Heart left ventricle (tissue), 16 donors: ENCODE results near the gene RNF4. TPM values are rescaled to one million over a fixed set of nuclear protein-coding genes. Genes with fewer than 3 reads are reported as not detected.

Experiments used
- ATAC-seq, 4 donors: fragments of 200-7000 bp; cut with Tn5 transposase; one replicate each; pipeline ENCODE4 v1.9.1; 2020 to 2022; ENCODE audit warnings: moderate library complexity in 4 of 4, mild to moderate bottlenecking in 3 of 4, moderate number of reproducible peaks in 1 of 4
- DNase-seq, 5 donors: peaks; one replicate each; pipeline ENCODE4 v3.0.0-alpha.2; 2020
- H3K27ac ChIP-seq, 12 donors: fragments of 200-600 bp; sonication (generic) in 4 of 12; one replicate each; pipeline versions ENCODE4 v1.5.0 to v1.8.0; 2016 to 2022; ENCODE audit warnings: mild to moderate bottlenecking in 2 of 12
- H3K27me3 ChIP-seq, 9 donors: fragments of 200-600 bp; sonication (generic) in 2 of 9; one replicate each; pipeline versions ENCODE4 v1.5.1 to v1.8.0; 2016 to 2022; ENCODE audit warnings: mild to moderate bottlenecking in 3 of 9
- H3K36me3 ChIP-seq, 9 donors: fragments of 200-600 bp; sonication (generic) in 2 of 9; one replicate each; pipeline versions ENCODE4 v1.5.0 to v1.8.0; 2018 to 2022; ENCODE audit warnings: mild to moderate bottlenecking in 2 of 9
- H3K4me1 ChIP-seq, 12 donors: fragments of 200-600 bp; sonication (generic) in 4 of 12; one replicate each; pipeline versions ENCODE4 v1.5.0 to v1.8.0; 2016 to 2022; ENCODE audit warnings: mild to moderate bottlenecking in 3 of 12
- H3K4me3 ChIP-seq, 12 donors: fragments of 200-600 bp; sonication (generic) in 4 of 12; one replicate each; pipeline versions ENCODE4 v1.5.0 to v1.8.0; 2017 to 2022; ENCODE audit warnings: mild to moderate bottlenecking in 9 of 12, moderate library complexity in 4 of 12
- H3K9me3 ChIP-seq, 12 donors: fragments of 200-600 bp; sonication (generic) in 4 of 12; one replicate each; pipeline versions ENCODE4 v1.5.0 to v1.8.0; 2016 to 2022; ENCODE audit warnings: mild to moderate bottlenecking in 1 of 12
- POLR2A ChIP-seq, 2 donors: fragments of 450-650 bp; IDR thresholded peaks; one replicate each; pipeline ENCODE4 v1.6.1; 2017; ENCODE audit warnings: antibody characterized with exemption in 2 of 2, mild to moderate bottlenecking in 2 of 2, moderate library complexity in 2 of 2
- WGBS, 4 donors: extraction: QIAGEN DNeasy Blood & Tissue Kit in 2 of 4; methylation state at CpG; one replicate each; pipeline versions ENCODE4 v1.1.5 to v1.1.7; 2013 to 2018; 5-methylcytosine and 5-hydroxymethylcytosine counted together
- intact Hi-C, 10 donors: fragments of 100-400 bp; cut with DNase I; formaldehyde crosslinking; loops; one replicate each; pipeline versions ENCODE4 v1.11.1 to v1.14.2; 2022
- polyA plus RNA-seq, 2 donors: library from polyadenylated mRNA; stranded (reverse); fragments of 200-250 nt; gene quantifications; one replicate each; pipeline ENCODE4 v1.2.3, GENCODE V29; 2013
- total RNA-seq, 9 donors: library from RNA; depleted of rRNA in 2 of 9; stranded (reverse); fragments of >200 nt in 2 of 9; fragmentation: NEBNext Ultra II Directional in 3 of 9; extraction: Animal tissue kit (Norgen Biotek cat#: 25700) in 3 of 9; gene quantifications; one replicate each; pipeline versions ENCODE4 v1.1.0 to v1.2.4, GENCODE V29; 2016 to 2023
- TF ChIP-seq, protein P1 (sequence below), 12 donors: fragments of 200-600 bp; sonication (generic) in 4 of 12; IDR thresholded peaks; one replicate each; pipeline versions ENCODE4 v1.5.0 to v1.8.0; 2018 to 2022; ENCODE audit warnings: antibody characterized with exemption in 12 of 12, mild to moderate bottlenecking in 5 of 12
- donor health status: ischemic (EF 13 %, LVEDD 7.1; RV severe dilation, severe dysfunction).
- donor health status: healthy with polysubstance abuse.
- donor health status: DM: no; HTN: yes; CAD: no.
- donor health status: DM: no; HTN: no; CAD: no.
- donor health status: ischemic (EF 25% LVEDD 6.9; RV normal size, moderate dysfunction).
- donor health status: ischemic (EF 25% LVEDD 5.7; RV mildly dilated, moderate dysfunction).
- donor health status: healthy.
- donor health status: DM: yes; HTN: yes; CAD: no.
- donor health status: ischemic (EF 35%, LVEDD 5.7; RV mildly dilated, moderate dysfunction).
- donor health status: nonischemic (EF 11% LVEDD 7.7; RV severe dilation, severe dysfunction).
- donor health status: DM: yes; HTN: yes; CAD: no.
- donor health status: PGD.
- donor health status: ischemic (EF 29% LVEDD 5.4; RV normal size, mild dysfunction).
- donor health status: nonischemic (EF 23%, LVEDD 6.1; RV moderate dilation, normal function).

Gene RNF4
- total and polyA plus RNA-seq, 11 donors, result 10.6 to 45.7 (median 30.8) TPM

DNA sequence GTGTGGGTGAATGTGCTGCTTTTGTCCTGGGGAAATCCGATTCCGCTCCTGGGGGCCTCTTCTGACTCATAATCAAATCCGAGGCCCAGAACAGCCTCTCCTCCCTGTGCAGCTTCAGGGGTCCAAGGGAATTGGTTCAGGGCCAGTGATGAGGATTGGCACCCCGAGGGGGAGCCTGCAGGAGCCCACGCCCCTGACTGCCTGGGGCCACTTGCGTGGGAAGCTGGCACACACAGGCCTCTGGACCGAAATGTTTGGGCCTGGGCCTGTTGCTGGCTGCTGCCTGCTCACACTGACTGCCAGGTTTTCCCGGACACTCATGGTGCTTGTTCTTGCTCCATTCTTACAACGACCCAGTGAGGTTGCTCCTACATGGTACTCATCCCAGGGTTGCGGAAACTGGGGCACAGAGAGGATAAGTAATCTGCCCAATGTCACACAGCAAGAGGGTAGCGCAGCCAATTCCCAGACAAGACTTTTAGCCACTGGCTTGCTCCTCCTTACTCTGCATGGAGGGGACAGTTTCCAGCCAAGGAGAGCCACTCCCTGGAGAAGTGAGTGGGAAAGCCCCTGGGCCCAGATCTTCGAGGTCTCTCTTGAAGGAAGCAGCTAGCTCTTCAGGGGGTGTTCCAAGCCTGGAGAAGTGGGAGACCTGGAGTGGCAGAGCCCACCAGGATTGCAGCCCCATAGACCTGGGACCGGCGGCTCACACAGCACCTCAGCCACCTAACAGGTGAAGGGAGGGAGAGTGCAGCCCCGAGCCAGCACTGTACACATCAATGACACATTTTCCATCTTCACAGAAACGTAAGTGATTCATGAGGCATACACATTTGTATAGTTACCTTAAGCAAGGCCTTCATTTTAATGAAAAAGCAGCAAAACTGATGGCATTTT, 29.8 kb upstream of the RNF4 start:
- Histone ChIP-seq H3K4me3 (no peak overlapping the region), H3K4me1 (peaks cover 0 to 5% (median 0%) of the 10 kb centered on the region in 12 donors), H3K27me3 (no peaks in the 10 kb centered on the region), H3K36me3 (no peaks in the 10 kb centered on the region), H3K27ac (no peak overlapping the region), H3K9me3 (no peaks in the 10 kb centered on the region)
- ATAC-seq (no peak), DNase-seq (no peak)
- 85 to 89% (median 87%) methylated on average over 10 to 16 of the region's 16 CpGs for WGBS, 4 donors
- intact Hi-C loops, result no loop called here
- TF ChIP-seq POLR2A (IDR thresholded peaks at IDR 0.05), result no peak
- TF ChIP-seq, protein P1, sequence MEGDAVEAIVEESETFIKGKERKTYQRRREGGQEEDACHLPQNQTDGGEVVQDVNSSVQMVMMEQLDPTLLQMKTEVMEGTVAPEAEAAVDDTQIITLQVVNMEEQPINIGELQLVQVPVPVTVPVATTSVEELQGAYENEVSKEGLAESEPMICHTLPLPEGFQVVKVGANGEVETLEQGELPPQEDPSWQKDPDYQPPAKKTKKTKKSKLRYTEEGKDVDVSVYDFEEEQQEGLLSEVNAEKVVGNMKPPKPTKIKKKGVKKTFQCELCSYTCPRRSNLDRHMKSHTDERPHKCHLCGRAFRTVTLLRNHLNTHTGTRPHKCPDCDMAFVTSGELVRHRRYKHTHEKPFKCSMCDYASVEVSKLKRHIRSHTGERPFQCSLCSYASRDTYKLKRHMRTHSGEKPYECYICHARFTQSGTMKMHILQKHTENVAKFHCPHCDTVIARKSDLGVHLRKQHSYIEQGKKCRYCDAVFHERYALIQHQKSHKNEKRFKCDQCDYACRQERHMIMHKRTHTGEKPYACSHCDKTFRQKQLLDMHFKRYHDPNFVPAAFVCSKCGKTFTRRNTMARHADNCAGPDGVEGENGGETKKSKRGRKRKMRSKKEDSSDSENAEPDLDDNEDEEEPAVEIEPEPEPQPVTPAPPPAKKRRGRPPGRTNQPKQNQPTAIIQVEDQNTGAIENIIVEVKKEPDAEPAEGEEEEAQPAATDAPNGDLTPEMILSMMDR (IDR thresholded peaks at IDR 0.05), result no peak

DNA sequence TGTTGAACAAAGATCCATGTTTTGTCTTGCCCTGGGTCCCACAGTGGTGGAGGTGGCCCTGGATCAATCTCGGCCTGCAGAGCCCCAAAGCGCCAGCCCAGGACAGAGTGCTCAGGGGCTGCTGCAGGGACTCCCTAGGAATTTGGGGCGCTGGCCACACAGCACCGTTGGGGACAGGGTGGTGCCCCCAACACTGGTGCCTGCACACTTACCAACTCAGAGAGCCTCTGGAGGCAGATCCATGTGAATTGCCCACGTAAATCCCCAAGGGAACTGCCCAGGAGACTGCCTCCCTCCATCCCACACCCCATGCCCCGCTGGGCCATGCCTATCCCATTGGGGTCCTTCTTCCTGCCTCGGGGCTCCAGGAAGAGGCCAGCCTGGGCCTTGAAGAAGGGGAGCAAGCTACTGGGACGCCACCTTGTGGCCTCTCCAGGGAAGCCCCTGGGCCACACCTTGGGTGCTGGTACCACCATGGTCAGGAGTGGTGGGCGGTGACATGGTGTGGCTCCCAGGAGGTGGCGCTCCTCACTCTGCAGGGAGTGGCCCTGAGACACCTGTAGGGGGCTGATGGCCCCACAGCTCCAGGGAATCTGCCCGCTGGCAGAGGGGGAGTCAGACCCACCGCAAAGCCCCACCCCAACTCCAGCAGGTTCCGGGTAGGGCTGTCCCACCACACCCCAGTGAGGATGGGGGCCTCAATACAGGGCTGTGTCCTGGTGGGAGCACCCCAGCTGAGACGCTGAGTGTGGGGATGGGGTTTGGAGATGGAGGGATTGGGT, 27.3 kb upstream of the RNF4 start:
- intact Hi-C loops, result loop anchor here in 6 of 10 donors (1.0 to 10.0 kb wide), 5 partner anchors 217 to 224 kb away; no protein-coding TSS in a partner anchor
- ATAC-seq (peak; percentile 46 to 77 (median 74)), DNase-seq (peak in 2 of 5 donors; percentile 56 to 62)
- Histone ChIP-seq H3K27me3 (no peaks in the 10 kb centered on the region), H3K4me1 (peaks cover 0 to 5% (median 0%) of the 10 kb centered on the region in 12 donors), H3K36me3 (no peaks in the 10 kb centered on the region), H3K27ac (no peak overlapping the region), H3K4me3 (no peak overlapping the region), H3K9me3 (no peaks in the 10 kb centered on the region)
- 44 to 51% (median 46%) methylated on average over 13 to 14 of the region's 14 CpGs for WGBS, 4 donors
- TF ChIP-seq, protein P1 (IDR thresholded peaks at IDR 0.05), result peak; percentile 57 to 76 (median 63)
- no peak for TF ChIP-seq POLR2A (IDR thresholded peaks at IDR 0.05)

- Histone ChIP-seq H3K27me3 (no peaks in the 10 kb centered on the region), H3K27ac (no peak overlapping the region), H3K36me3 (no peaks in the 10 kb centered on the region), H3K4me3 (no peak overlapping the region), H3K4me1 (peaks cover 0 to 5% (median 0%) of the 10 kb centered on the region in 12 donors), H3K9me3 (no peaks in the 10 kb centered on the region)
- TF ChIP-seq, protein P1 (IDR thresholded peaks at IDR 0.05), result no peak
- TF ChIP-seq POLR2A (IDR thresholded peaks at IDR 0.05), result no peak
- 72 to 81% (median 76%) methylated on average over 17 to 20 of the region's 20 CpGs for WGBS, 4 donors
- intact Hi-C loops, result loop anchor here in 4 of 10 donors (5.0 to 10.0 kb wide), 3 partner anchors 218 to 225 kb away; no protein-coding TSS in a partner anchor
- DNase-seq, result no peak
- peak in 1 of 4 donors; percentile 17 for ATAC-seq
Observed at GRCh38 chr4:2442175-2442993, 26.5 kb upstream of the RNF4 start.
